A673 (cell line): ENCODE measurements around the gene DPH7. TPM values are rescaled to one million over a fixed set of nuclear protein-coding genes. Genes with fewer than 3 reads are reported as not detected.
A peak's percentile ranks its signal among the peaks of the same experiment; 100 is the strongest.
"Not testable (repeated sequence)": the region's sequence is repeated elsewhere in the genome, so short reads cannot be mapped to it uniquely, and the experiment has no call there.

Experiments used
- BruUV-seq: library from RNA; stranded (reverse); fragments of 400-500 nt; replicated peaks from 2 replicates; lab custom pipeline; 2021; lab: Mats Ljungman, UMichigan
- CTCF ChIA-PET: fragments of 300-600 bp; sonication (Branson Sonifier 250); formaldehyde crosslinking; loops from one replicate; lab custom pipeline; 2022; ENCODE audit warnings: antibody characterized with exemption; lab: Charles Lee
- POLR2A ChIA-PET: fragments of 300-600 bp; sonication (Branson Sonifier 250); formaldehyde crosslinking; loops from one replicate; lab custom pipeline; 2022; ENCODE audit warnings: antibody characterized with exemption; ENCODE audit not compliant: low non-redundant PET; lab: Charles Lee
- DNase-seq: peaks from one replicate; pipeline ENCODE4 v3.0.0-alpha.2; 2015; ENCODE audit warnings: low spot score
- H3K27ac ChIP-seq: fragments of 200-600 bp; sonication (generic); 2 replicates; pipeline ENCODE4 v1.5.1; 2016; ENCODE audit warnings: mixed run types, low read depth, mild to moderate bottlenecking, mixed read lengths, antibody characterized with exemption, low read length; ENCODE audit not compliant: poor library complexity, severe bottlenecking
- H3K27me3 ChIP-seq: fragments of 200-600 bp; sonication (generic); replicated peaks from 2 replicates; pipeline ENCODE4 v1.6.1; 2017; ENCODE audit warnings: mixed run types, low read depth, mild to moderate bottlenecking, mixed read lengths, antibody characterized with exemption, low read length; ENCODE audit not compliant: insufficient read depth, poor library complexity
- H3K36me3 ChIP-seq: fragments of 200-600 bp; sonication (generic); 2 replicates; pipeline ENCODE4 v1.6.1; 2016; ENCODE audit warnings: mixed run types, mild to moderate bottlenecking, mixed read lengths, antibody characterized with exemption, low read length; ENCODE audit not compliant: insufficient read depth, poor library complexity, severe bottlenecking
- H3K4me1 ChIP-seq: fragments of 200-600 bp; sonication (generic); 2 replicates; pipeline ENCODE4 v1.6.1; 2017; ENCODE audit warnings: mixed run types, mild to moderate bottlenecking, mixed read lengths, antibody characterized with exemption, low read length; ENCODE audit not compliant: insufficient read depth, poor library complexity, severe bottlenecking
- H3K4me3 ChIP-seq: fragments of 200-600 bp; sonication (generic); 2 replicates; pipeline ENCODE4 v1.5.1; 2016; ENCODE audit warnings: low read depth, mixed run types, mild to moderate bottlenecking, mixed read lengths, low read length; ENCODE audit not compliant: poor library complexity, severe bottlenecking
- H3K9me3 ChIP-seq: fragments of 200-600 bp; sonication (generic); 2 replicates; pipeline ENCODE4 v1.6.1; 2016; ENCODE audit warnings: mixed run types, low read depth, mild to moderate bottlenecking, mixed read lengths, antibody characterized with exemption, low read length; ENCODE audit not compliant: poor library complexity, severe bottlenecking
- EZH2 ChIP-seq: fragments of 200-600 bp; sonication (generic); IDR thresholded peaks from 2 replicates; pipeline ENCODE4 v1.6.1; 2017; ENCODE audit warnings: borderline replicate concordance, low read depth, mild to moderate bottlenecking, mixed read lengths, antibody characterized with exemption, low read length; ENCODE audit not compliant: poor library complexity, severe bottlenecking
- intact Hi-C: fragments of 100-400 bp; cut with micrococcal nuclease; formaldehyde crosslinking; loops from one replicate; pipeline ENCODE4 v1.10.0; 2022; ENCODE audit not compliant: unreplicated experiment
- total RNA-seq: library from RNA; stranded (reverse); gene quantifications from 2 replicates; pipeline ENCODE4 v1.2.3, GENCODE V29; 2021
- TF ChIP-seq, protein P1 (sequence below): fragments of 300-800, 200-600 bp; sonication (generic); conservative IDR thresholded peaks from 2 replicates; pipeline ENCODE4 v1.5.1; 2017; ENCODE audit warnings: low read depth, mild to moderate bottlenecking, antibody characterized with exemption, low read length, moderate library complexity, mixed read lengths

The DPH7 gene
- total RNA-seq, 1 experiment from 2014 or later, result 56.9 TPM

GRCh38 chr9:137552022-137552768 lies 26.5 kb downstream of the DPH7 start:
- Histone ChIP-seq H3K27ac (peak overlapping the region; percentile 76), H3K4me1 (peaks cover 7% of the 10 kb centered on the region), H3K27me3 (no peaks in the 10 kb centered on the region), H3K4me3 (peak overlapping the region; percentile 76), H3K36me3 (peaks cover 26% of the 10 kb centered on the region), H3K9me3 (no peaks in the 10 kb centered on the region)
- peak; percentile 30 for DNase-seq
- TF ChIP-seq EZH2, result no peak
- TF ChIP-seq, protein P1, sequence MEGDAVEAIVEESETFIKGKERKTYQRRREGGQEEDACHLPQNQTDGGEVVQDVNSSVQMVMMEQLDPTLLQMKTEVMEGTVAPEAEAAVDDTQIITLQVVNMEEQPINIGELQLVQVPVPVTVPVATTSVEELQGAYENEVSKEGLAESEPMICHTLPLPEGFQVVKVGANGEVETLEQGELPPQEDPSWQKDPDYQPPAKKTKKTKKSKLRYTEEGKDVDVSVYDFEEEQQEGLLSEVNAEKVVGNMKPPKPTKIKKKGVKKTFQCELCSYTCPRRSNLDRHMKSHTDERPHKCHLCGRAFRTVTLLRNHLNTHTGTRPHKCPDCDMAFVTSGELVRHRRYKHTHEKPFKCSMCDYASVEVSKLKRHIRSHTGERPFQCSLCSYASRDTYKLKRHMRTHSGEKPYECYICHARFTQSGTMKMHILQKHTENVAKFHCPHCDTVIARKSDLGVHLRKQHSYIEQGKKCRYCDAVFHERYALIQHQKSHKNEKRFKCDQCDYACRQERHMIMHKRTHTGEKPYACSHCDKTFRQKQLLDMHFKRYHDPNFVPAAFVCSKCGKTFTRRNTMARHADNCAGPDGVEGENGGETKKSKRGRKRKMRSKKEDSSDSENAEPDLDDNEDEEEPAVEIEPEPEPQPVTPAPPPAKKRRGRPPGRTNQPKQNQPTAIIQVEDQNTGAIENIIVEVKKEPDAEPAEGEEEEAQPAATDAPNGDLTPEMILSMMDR, result no peak
- TSS peak; percentile 100 for BruUV-seq
- ChIA-PET CTCF (no interaction called here), POLR2A (interaction anchor here (0.6 kb wide), 1 partner anchor 93 kb away, joined by 3 read pairs; the partner anchor contains the start of gene NSMF)
- intact Hi-C loops, result no loop called here

DNA sequence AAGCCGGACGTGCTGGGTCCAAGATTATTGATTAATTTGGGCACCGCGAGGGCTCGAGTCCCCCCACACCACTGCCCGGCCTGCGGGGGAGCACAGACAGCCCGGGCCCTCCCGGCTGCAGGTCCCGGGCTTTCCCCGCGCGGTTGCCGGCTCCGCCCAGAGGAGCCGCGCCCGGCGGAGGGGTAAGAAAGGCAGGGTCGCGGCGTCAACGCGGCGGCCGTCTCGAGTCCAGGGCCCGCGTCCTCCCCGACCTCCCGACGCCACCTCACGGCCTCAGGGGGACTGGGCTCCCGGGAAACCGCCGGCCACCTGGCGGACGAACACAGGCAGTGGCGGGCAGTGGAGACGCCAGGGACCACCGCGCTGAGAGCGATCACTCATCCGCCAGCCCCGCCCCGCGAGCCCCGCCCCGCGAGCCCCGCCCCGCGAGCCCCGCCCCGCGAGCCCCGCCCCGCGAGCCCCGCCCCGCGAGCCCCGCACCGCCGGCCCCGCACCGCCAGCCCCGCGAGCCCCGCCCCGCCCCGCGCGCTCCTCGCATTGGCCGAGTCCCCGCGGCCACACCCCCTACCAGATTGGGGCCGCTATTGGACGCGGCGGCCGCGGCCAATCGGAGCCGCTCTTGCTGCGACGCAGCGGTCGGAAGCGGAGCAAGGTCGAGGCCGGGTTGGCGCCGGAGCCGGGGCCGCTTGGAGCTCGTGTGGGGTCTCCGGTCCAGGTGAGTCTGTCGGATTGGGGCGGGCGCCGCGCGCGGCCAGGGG lies 27.3 kb downstream of the DPH7 start, which contains the start of gene MRPL41:
Gene MRPL41, plus strand, starts transcription at position 616 of the 758 bp plus-strand sequence. CDS start 203 bp downstream, outside the sequence.
- ChIA-PET CTCF (no interaction called here), POLR2A (no interaction called here)
- BruUV-seq, result no TSS peak
- DNase-seq, result peak; percentile 96
- peaks cover 7% of the 10 kb centered on the region for H3K4me1 ChIP-seq
- no peaks in the 10 kb centered on the region for H3K9me3 ChIP-seq
- H3K27ac ChIP-seq, result peak within 1 kb of the TSS; percentile 76
- intact Hi-C loops, result no loop called here
- H3K4me3 ChIP-seq, result peak within 1 kb of the TSS; percentile 76
- TF ChIP-seq, protein P1, result peak; percentile 51
- TF ChIP-seq EZH2, result no peak
- no peaks in the 10 kb centered on the region for H3K27me3 ChIP-seq
- H3K36me3 ChIP-seq, result peaks cover 21% of the 10 kb centered on the region

- intact Hi-C loops, BruUV-seq, H3K27me3 ChIP-seq, POLR2A ChIA-PET, H3K9me3 ChIP-seq, CTCF ChIA-PET, H3K4me1 ChIP-seq, DNase-seq: not testable (repeated sequence)
- H3K4me3 ChIP-seq, result peak overlapping the region; percentile 76
- H3K27ac ChIP-seq, result peak overlapping the region; percentile 63
- H3K36me3 ChIP-seq, result peaks cover 17% of the 10 kb centered on the region
Measured at GRCh38 chr9:137550958-137551263, 27.8 kb downstream of the DPH7 start.
